SU-DHL-6 (cell line): ENCODE results near the gene RAI2.

ENCODE experiments used
- CTCF ChIP-seq: fragments of 200-600 bp; sonication (generic); IDR thresholded peaks from one replicate; pipeline ENCODE4 v1.5.1; 2017; ENCODE audit warnings: antibody characterized with exemption, mild to moderate bottlenecking, low read length, moderate library complexity; ENCODE audit not compliant: insufficient read depth, poor library complexity, severe bottlenecking
- EZH2phosphoT487 ChIP-seq: fragments of 200-600 bp; sonication (generic), shearing (Covaris generic); conservative IDR thresholded peaks from 2 replicates; pipeline ENCODE4 v1.6.1; 2018; ENCODE audit warnings: mild to moderate bottlenecking, antibody characterized with exemption, low read length, moderate library complexity, mixed read lengths

DNA sequence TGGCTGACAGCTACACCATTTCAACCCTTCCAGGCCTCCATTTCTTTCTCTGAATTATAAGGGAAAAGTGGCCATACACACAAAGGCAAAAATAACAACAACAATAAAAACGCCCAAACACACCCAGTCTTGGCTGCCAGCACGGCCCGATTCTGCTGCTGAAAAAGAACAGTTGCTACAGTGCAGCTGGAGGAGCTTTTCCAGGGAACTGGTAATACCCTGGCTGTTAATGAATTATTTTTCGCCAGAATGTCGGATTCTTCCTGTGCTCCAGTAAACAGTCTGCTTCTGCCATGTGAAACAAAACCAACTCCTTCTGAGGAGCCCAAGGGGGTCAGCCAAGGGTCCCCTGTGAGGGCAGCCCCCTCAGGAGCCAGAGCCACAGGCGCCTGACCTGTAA is 6.6 kb downstream of the RAI2 start:
- TF ChIP-seq CTCF (no peak), EZH2phosphoT487 (no peak)
